GM12878 (cell line): ENCODE data around the gene NCF4.

Experiments
- BCLAF1 ChIP-seq: fragments of 450-650 bp; IDR thresholded peaks from 2 replicates; pipeline ENCODE4 v1.6.1; 2017; ENCODE audit warnings: antibody characterized with exemption, mild to moderate bottlenecking, moderate library complexity
- CTCF ChIP-seq, 3 experiments: IDR thresholded peaks in 2 of 3; conservative IDR thresholded peaks in 1 of 3; 2 replicates each; pipeline ENCODE4 v1.5.1; 2011; ENCODE audit warnings: low read depth in 3 of 3, low read length in 3 of 3, mild to moderate bottlenecking in 3 of 3, control low read depth in 2 of 3, moderate library complexity in 2 of 3, inconsistent platforms in 1 of 3, mixed read lengths in 1 of 3; ENCODE audit not compliant: control insufficient read depth in 2 of 3, insufficient read depth in 1 of 3; ENCODE audit errors: extremely low read depth in 1 of 3
- EP300 ChIP-seq, 2 experiments: fragments of 150-350 bp in 1 of 2; IDR thresholded peaks; 2 replicates each; pipeline ENCODE4 v1.6.1; 2011 to 2012; ENCODE audit warnings: low read depth in 2 of 2, low read length in 2 of 2, borderline replicate concordance in 1 of 2, improper control_type of control experiment in 1 of 2, inconsistent platforms in 1 of 2; ENCODE audit not compliant: control insufficient read depth in 1 of 2
- EZH2 ChIP-seq: IDR thresholded peaks from 2 replicates; pipeline ENCODE4 v1.6.1; 2012; ENCODE audit warnings: low read depth, mild to moderate bottlenecking, control low read depth, inconsistent platforms, low read length, borderline replicate concordance; ENCODE audit not compliant: control insufficient read depth
- HDAC6 ChIP-seq: fragments of 200-600 bp; sonication (generic); IDR thresholded peaks from one replicate; pipeline ENCODE4 v1.8.0; 2017; ENCODE audit warnings: antibody characterized with exemption; ENCODE audit not compliant: unreplicated experiment
- POLR2AphosphoS5 ChIP-seq: IDR thresholded peaks from 2 replicates; pipeline ENCODE4 v1.6.1; 2011; ENCODE audit warnings: mild to moderate bottlenecking, low read length, inconsistent platforms
- TAF1 ChIP-seq: IDR thresholded peaks from 2 replicates; pipeline ENCODE4 v1.6.1; 2011; ENCODE audit warnings: mild to moderate bottlenecking, low read depth, low read length, borderline replicate concordance

- TF ChIP-seq HDAC6 (no peak), EZH2 (no peak), EP300 (IDR thresholded peaks at IDR 0.05; ENCODE audit: borderline replicate concordance in 1 of 2, control insufficient read depth in 1 of 2, low read depth in 2 of 2, low read length in 2 of 2) (no peak), CTCF (IDR thresholded peaks at IDR 0.05 in 2 of 3, conservative IDR thresholded peaks at IDR 0.05 in 1 of 3; ENCODE audit: control insufficient read depth in 2 of 3, extremely low read depth in 1 of 3, insufficient read depth in 1 of 3, low read depth in 3 of 3, low read length in 3 of 3) (no peak), BCLAF1 (no peak), TAF1 (no peak), POLR2AphosphoS5 (no peak)
Observed at GRCh38 chr22:36856792-36857135, 4.0 kb upstream of the NCF4 start.
